MM.1S (cell line): ENCODE measurements around the gene GMPS.

ENCODE experiments used
- DNase-seq: peaks from one replicate; pipeline ENCODE4 v3.0.0-alpha.2; 2015
- H2AFZ ChIP-seq: fragments of 300-600 bp; sonication (generic); 2 replicates; pipeline ENCODE4 v1.6.0; 2016; ENCODE audit warnings: antibody characterized with exemption, low read length
- H3F3A ChIP-seq: fragments of 300-600 bp; sonication (generic); 2 replicates; pipeline ENCODE4 v1.6.1; 2016; ENCODE audit warnings: mild to moderate bottlenecking, antibody characterized with exemption, low read length, moderate library complexity, mixed read lengths; ENCODE audit not compliant: insufficient read depth
- H3K27ac ChIP-seq: fragments of 300-600 bp; sonication (generic); 2 replicates; pipeline ENCODE4 v1.5.1; 2016; ENCODE audit warnings: mild to moderate bottlenecking, low read length
- H3K27me3 ChIP-seq: fragments of 300-600 bp; sonication (generic); replicated peaks from 2 replicates; pipeline ENCODE4 v1.6.0; 2016; ENCODE audit warnings: low read length; ENCODE audit not compliant: insufficient read depth
- H3K36me3 ChIP-seq: fragments of 300-600 bp; sonication (generic); replicated peaks from 2 replicates; pipeline ENCODE4 v1.6.1; 2016; ENCODE audit warnings: mild to moderate bottlenecking, low read length, mixed read lengths; ENCODE audit not compliant: insufficient read depth
- H3K4me1 ChIP-seq: fragments of 300-600 bp; sonication (generic); 2 replicates; pipeline ENCODE4 v1.6.1; 2016; ENCODE audit warnings: low read length, mixed read lengths
- H3K4me2 ChIP-seq: fragments of 300-600 bp; sonication (generic); 2 replicates; pipeline ENCODE4 v1.6.0; 2016; ENCODE audit warnings: low read depth, low read length
- H3K4me3 ChIP-seq: fragments of 300-600 bp; sonication (generic); 2 replicates; pipeline ENCODE4 v1.5.1; 2016; ENCODE audit warnings: low read length, mixed read lengths
- H3K79me2 ChIP-seq: fragments of 300-600 bp; sonication (generic); 2 replicates; pipeline ENCODE4 v1.6.1; 2016; ENCODE audit warnings: mixed run types, low read length, mixed read lengths
- H3K9ac ChIP-seq: fragments of 300-600 bp; sonication (generic); 2 replicates; pipeline ENCODE4 v1.6.1; 2016; ENCODE audit warnings: low read length, mixed read lengths
- H3K9me2 ChIP-seq: fragments of 300-600 bp; sonication (generic); replicated peaks from 2 replicates; pipeline ENCODE4 v1.6.1; 2016; ENCODE audit warnings: mild to moderate bottlenecking, low read length, mixed read lengths; ENCODE audit not compliant: insufficient read depth
- H3K9me3 ChIP-seq: fragments of 300-600 bp; sonication (generic); replicated peaks from 2 replicates; pipeline ENCODE4 v1.6.1; 2016; ENCODE audit warnings: mild to moderate bottlenecking, low read length, mixed read lengths; ENCODE audit not compliant: insufficient read depth
- H4K20me1 ChIP-seq: fragments of 300-600 bp; sonication (generic); 2 replicates; pipeline ENCODE4 v1.6.1; 2016; ENCODE audit warnings: mild to moderate bottlenecking, low read length, moderate library complexity, mixed read lengths; ENCODE audit not compliant: insufficient read depth
- EZH2 ChIP-seq: fragments of 300-600 bp; sonication (generic); optimal IDR thresholded peaks from 2 replicates; pipeline ENCODE3; 2017; ENCODE audit warnings: low read depth, mild to moderate bottlenecking, antibody characterized with exemption, low read length, mixed read lengths
- EZH2phosphoT487 ChIP-seq: fragments of 300-600 bp; sonication (generic); IDR thresholded peaks from 2 replicates; pipeline ENCODE4 v1.6.1; 2018; ENCODE audit warnings: antibody characterized with exemption, low read length
- TF ChIP-seq, protein P1 (sequence below): fragments of 300-600 bp; sonication (generic); IDR thresholded peaks from 2 replicates; pipeline ENCODE4 v1.5.1; 2016; ENCODE audit warnings: antibody characterized with exemption, low read length, mixed read lengths

Gene GMPS

GRCh38 chr3:155869691-155870090 is 759 bp upstream of the GMPS start:
- peak overlapping the region; percentile 94 for H2AFZ ChIP-seq
- H3K4me1 ChIP-seq = peaks cover 17% of the 10 kb centered on the region
- H3K4me3 ChIP-seq = peak overlapping the region; percentile 63
- peak overlapping the region; percentile 74 for H3K9ac ChIP-seq
- no peak for DNase-seq
- H3K27ac ChIP-seq = peak overlapping the region; percentile 68
- H4K20me1 ChIP-seq = peaks cover 21% of the 10 kb centered on the region
- peaks cover 42% of the 10 kb centered on the region for H3K79me2 ChIP-seq
- H3F3A ChIP-seq = peaks cover 18% of the 10 kb centered on the region
- TF ChIP-seq, protein P1, sequence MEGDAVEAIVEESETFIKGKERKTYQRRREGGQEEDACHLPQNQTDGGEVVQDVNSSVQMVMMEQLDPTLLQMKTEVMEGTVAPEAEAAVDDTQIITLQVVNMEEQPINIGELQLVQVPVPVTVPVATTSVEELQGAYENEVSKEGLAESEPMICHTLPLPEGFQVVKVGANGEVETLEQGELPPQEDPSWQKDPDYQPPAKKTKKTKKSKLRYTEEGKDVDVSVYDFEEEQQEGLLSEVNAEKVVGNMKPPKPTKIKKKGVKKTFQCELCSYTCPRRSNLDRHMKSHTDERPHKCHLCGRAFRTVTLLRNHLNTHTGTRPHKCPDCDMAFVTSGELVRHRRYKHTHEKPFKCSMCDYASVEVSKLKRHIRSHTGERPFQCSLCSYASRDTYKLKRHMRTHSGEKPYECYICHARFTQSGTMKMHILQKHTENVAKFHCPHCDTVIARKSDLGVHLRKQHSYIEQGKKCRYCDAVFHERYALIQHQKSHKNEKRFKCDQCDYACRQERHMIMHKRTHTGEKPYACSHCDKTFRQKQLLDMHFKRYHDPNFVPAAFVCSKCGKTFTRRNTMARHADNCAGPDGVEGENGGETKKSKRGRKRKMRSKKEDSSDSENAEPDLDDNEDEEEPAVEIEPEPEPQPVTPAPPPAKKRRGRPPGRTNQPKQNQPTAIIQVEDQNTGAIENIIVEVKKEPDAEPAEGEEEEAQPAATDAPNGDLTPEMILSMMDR = no peak
- TF ChIP-seq EZH2phosphoT487 = no peak
- TF ChIP-seq EZH2 = no peak
- H3K9me3 ChIP-seq = no peaks in the 10 kb centered on the region
- H3K27me3 ChIP-seq = no peaks in the 10 kb centered on the region
- no peaks in the 10 kb centered on the region for H3K36me3 ChIP-seq
- no peaks in the 10 kb centered on the region for H3K9me2 ChIP-seq
- H3K4me2 ChIP-seq = peak overlapping the region; percentile 97

DNA sequence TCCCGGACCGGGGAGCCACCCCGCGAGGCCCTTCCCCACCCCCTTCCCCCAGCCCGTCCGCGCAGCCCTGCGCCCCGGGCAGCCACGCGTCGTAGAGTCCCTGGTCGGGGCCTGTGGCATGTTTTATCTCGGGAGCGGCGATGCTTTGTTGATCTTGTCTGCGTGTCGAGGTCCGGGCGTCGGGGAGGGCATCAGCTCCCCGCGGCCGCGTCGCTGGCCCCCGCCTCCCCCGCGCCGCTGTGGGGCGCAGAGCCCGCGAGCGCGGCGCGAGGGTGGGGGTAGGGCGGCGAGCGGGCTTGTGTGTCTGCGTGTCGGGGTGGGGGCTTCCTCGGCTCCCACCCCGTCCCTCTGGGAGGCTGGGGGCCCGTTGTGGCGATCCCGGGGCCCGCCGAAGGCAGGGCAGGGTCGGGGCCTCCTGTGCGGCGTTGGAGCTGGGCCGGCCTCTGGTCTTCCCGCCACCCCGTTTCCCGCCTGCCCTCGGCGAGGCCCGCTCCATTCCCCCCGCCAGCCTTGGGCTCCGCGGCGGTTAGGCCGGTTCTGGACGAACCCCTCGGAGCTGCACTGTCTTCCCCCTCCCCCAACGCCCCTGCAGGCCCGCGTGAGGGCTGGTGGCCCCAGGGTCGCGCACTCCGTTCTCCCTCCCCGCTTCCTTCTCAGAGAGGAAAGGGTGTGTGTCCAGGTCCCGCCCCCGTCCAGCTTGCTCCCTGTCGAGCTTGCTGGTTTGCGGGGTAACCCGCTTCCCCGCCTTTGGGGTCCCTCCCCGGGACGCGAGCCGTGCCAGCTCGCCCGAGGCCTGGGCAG is 695 bp downstream of the GMPS start:
- Histone ChIP-seq H3K27ac (peak overlapping the region; percentile 87), H3F3A (peaks cover 18% of the 10 kb centered on the region), H3K9me2 (no peaks in the 10 kb centered on the region), H3K4me2 (peak overlapping the region; percentile 88), H3K36me3 (no peaks in the 10 kb centered on the region), H2AFZ (peak overlapping the region; percentile 94), H3K9me3 (no peaks in the 10 kb centered on the region), H3K4me3 (peak overlapping the region; percentile 99), H3K4me1 (peaks cover 17% of the 10 kb centered on the region), H3K79me2 (peaks cover 57% of the 10 kb centered on the region), H3K9ac (peak overlapping the region; percentile 97), H4K20me1 (peaks cover 32% of the 10 kb centered on the region), H3K27me3 (no peaks in the 10 kb centered on the region)
- TF ChIP-seq EZH2phosphoT487 = no peak
- TF ChIP-seq EZH2 = no peak
- TF ChIP-seq, protein P1 = no peak
- DNase-seq = peak; percentile 59

GRCh38 chr3:155871746-155872158 is 1.3 kb downstream of the GMPS start:
- H3K27ac ChIP-seq = peak overlapping the region; percentile 87; the same call in 1 of the 2 replicates
- DNase-seq = no peak
- H2AFZ ChIP-seq = peak overlapping the region; percentile 77

More at GRCh38 chr3:155871746-155872158, 1.3 kb downstream of the GMPS start:
- TF ChIP-seq EZH2 (no peak), EZH2phosphoT487 (no peak)
- TF ChIP-seq, protein P1 = no peak
- Histone ChIP-seq H3K9ac (peak overlapping the region; percentile 97), H3K36me3 (no peaks in the 10 kb centered on the region), H3K9me2 (no peaks in the 10 kb centered on the region), H3K4me1 (peaks cover 17% of the 10 kb centered on the region), H3K4me2 (peak overlapping the region; percentile 88), H3K79me2 (peaks cover 63% of the 10 kb centered on the region), H3K4me3 (peak overlapping the region; percentile 99), H3F3A (peaks cover 18% of the 10 kb centered on the region), H4K20me1 (peaks cover 33% of the 10 kb centered on the region), H3K27me3 (no peaks in the 10 kb centered on the region), H3K9me3 (no peaks in the 10 kb centered on the region)
